NCI-H526 treated with DMSO at 0.1 percent for 48 hours (cell line): Measurements from ENCODE around the gene KCNAB1.

ENCODE experiments used
- DNase-seq: peaks from one replicate; lab custom pipeline; 2025; lab: John Stamatoyannopoulos, UW

Gene KCNAB1

DNA sequence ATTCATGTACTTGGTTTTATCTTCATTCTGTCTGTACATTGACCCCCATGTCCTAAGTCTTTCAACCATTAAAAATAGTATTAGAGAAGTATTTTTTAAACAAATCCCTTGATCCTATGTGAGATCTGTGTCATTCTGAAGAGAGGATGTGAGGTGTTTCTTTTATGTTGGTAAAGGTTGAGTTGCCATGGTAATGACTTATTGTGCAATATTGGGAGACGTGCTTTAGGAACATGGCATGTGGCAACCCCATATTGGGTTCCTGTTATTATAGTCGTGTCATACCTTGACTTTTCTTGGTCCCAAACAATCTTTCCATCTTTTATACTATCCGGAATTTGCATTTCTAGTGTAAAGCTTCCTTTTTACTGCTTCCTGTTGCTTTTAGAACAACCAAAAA is 203.1 kb downstream of the KCNAB1 start:
- no peak for DNase-seq

DNA sequence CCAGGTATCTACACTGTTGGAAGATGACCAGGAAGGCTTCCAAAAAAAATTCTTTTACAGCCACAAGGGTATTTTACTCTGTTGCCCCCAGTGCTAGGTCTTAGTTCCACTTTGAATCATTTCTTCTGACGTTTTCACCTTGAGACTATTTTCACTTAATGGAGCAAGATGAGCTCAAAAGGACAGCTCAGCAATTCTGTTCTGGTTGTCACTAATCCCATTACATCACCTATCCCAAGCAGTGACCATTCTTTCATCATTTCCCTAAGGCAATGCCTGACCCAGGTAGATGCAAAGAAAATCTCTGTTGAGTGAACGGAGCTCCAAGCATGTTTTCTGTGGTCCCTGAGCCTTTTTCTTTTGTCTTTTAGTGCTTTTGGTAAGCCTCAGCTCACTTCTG is 210.0 kb downstream of the KCNAB1 start:
- no peak for DNase-seq

DNA sequence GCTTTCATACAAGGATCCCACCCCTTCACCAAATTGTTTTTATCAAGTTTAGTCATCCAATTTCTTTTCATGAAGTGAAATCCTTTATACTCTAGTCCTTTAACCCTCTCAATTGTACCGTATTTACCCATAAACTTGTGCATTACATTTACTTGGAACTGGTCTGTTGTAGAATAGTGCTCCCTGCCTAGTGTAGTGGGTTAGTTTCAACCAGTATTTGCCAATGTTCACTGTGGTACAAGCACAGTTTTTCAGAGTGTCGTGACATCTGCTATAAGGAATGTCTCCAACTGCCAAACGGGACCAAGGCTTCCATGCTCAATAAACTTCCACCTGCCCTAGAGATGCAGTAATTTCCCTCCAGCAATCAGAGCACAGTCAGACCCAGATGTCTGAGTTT is 211.9 kb downstream of the KCNAB1 start:
- no peak for DNase-seq

DNA sequence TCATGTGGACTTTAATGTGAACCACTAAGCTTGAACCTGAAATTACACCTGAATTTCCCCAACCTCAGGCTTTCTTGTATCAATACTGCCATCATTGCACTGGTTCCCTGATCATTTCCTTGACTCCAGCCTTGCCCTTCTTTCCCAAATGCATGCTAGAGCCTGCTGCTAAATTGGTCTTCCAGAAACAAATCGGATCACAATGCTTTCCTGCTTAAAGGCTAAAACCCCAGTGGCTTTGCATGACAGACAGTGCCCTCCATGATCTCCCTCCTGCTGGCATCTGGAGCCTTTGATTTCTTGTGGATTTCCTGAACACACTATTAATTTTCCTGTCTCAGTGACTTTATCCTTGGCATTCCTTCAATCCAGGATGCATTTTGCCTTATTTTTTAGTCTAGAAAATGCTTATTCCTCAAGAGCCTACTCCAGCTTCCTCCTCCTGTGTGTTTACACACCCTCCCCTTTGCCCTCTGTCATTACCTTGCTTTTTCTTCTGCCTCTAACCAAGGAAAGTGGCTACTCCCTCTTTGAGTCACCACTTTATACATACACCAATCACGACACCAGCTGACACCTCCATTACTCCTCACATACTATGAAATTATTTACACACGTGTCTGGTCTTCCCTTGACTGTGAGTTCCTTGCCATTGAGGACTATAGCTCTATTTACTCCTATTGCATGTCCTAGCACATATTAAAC is 214.6 kb downstream of the KCNAB1 start:
- DNase-seq: no peak

DNA sequence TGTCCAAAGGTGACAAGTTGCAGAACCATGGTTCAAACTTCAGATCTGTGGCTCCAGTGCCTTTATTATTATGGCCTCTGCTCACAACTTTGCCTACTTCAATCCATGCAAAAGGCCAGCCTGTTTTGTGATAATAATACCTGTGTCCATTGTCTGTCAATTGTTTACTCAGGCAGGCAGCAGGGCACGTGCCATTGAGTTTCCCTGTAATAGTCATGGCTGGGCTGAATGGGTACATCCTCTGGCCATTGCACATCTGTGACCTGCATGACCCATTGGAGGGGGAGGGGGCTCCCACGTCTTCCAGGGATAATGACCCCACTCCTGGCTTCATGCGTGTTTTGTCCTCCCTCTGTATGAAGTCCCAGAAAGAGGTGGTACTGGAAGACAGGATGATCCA is 219.1 kb downstream of the KCNAB1 start:
- DNase-seq: no peak

DNA sequence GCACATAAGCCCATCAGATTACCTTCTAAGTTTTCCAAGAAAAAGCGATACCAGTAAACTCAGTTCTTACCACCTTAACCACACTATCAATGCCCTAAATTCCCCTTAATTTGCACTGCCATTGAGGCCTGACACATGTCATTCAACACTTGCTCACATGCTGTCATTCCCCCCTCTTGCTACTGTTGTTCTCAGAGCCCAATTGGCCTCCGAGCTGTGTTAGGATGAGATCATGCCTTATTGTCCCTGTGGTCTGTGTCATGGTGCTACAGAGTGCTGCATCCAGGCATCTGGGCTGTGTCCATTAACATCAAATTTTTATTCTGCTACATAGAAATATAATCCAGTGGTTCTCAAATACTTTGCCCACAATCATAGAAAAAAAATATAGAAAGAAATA is 221.0 kb downstream of the KCNAB1 start:
- no peak for DNase-seq

DNA sequence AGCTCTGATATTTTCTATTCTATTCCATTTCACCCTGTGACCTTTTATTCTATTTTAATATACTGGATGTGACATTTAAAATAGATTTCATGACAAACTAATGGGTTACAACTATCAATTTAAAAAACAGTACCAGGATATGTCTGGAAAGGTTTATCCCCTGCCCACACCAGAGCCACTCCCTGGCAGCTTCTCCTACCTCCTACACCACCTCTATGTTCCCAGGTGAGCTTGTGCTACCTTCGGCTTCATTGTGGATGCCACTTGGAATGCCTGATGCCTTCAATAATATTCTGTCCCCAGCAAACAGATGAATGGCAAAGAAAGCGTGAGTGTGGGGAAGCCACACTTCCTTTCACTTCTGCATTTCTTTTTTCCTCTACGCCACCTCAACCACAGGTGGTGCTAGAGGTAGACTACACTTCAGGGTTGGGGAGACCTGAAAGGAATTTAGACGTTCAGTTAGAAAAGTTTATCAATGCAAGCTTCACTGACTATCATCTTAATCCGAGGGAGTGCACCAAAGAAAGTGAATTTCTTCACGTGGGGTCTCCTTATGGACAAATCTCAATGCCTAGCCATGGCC is 221.5 kb downstream of the KCNAB1 start:
- DNase-seq: no peak

DNA sequence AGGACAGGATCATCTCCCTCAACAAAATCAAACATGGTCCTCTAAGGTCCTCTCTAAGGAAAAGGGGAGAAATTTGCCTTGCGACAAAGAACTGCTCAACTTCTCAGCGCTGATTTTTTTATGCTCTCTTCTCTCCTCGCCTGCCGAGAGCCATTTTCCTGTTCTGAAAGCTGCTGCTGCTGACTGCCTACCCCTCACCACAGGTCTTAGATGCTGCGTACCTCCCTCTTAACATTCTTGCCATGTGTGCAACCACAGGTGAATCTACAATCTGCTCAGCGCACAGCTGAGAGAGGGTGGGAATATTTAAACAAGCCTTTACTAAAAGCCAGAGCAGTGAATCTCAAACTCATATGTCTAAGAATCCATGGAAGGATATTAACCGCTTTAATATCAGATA is 223.8 kb downstream of the KCNAB1 start:
- no peak for DNase-seq

DNA sequence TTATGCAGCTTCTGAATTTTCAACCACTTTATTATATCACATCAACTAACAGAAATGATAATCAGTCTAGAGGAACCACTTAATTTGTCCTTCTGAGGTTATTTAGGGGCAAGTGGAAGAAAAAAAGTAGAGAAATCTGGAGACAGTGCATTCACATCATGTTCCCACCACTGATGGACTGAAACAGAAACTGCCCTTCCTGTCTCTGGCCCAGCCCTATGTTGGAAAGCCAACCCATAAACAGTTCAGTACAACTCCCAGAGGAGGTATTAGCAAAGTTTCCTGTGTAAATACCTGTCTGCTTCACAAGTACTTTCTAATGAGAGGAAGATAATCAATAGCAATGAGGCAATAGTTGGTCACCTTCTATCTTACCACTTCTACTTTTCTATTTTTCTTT is 228.7 kb downstream of the KCNAB1 start:
- DNase-seq: no peak

DNA sequence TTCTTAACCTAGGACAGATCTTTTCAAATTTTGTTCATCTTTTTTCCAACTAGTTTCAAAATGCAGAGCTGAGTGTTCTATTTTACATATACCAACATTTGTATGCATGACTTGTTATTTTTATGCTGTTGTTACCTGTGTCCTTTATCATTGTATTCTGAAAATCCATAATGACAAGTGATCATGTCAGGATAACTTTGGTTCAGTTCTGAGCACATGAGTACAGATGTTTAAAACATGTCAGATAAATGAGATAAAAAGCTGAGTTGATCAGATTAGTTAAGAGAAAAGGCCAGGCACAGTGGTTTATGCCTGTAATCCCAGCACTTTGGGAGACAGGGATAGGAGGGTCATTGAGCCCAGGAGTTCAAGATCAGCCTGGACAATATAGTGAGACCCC is 229.6 kb downstream of the KCNAB1 start:
- DNase-seq: no peak

DNA sequence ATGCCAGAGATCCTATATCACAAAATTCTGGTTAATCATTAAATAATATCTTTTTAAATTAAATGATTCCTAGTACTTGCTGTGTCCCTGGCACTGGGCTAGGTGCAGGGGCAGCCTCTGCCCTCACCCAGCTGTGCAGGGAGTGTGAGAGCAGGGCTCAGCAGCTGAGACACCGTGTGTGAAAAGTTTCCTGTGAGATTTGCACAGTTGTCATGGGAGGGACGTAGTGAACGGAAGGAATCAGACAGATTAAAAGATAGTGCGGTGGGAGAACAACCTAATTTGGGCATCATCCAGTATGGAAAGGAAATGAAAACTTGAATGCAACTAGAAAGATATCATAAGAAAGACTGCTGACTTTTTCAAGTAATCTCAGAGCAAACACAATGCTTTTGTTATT is 230.4 kb downstream of the KCNAB1 start:
- no peak for DNase-seq

DNA sequence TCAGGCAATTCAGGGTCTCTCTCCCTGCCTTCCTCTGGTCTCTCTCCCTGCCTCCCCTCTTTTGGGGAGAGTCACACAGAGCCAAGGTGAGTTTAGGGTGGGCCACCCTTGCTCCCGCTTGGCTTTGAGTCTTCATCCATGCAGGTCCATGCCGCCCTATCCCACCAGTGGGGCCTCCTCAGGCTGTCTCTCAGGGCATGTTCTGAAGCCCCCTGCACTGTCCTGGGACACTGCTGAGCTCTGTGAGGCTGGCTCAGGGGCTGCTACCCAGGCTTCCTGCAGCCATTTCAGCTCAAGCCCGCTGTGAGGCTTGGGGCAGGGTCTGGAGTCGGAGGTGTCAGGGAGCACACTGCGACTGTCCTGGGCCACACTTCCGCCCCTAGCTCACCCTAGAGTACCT is 231.4 kb downstream of the KCNAB1 start:
- DNase-seq: no peak

DNA sequence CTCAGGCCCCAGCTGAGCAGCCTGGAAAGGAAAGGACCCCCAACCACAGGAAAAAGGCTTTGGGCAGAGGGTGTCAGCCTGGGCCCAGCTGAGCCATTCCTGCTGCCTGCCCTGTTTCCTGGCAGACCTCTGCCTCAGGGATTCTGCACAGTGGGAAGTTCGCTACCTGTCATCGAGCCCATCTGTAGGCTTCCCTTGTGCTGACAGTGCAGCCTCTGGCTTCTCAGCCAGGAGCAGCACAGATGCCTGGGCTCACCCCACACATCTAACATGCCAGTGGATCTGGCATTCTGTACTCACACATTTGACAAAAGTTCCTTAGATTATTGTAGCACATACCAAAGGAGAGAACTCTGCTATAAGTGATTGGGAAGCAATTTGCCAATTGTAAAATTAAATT is 232.3 kb downstream of the KCNAB1 start:
- DNase-seq: no peak

DNA sequence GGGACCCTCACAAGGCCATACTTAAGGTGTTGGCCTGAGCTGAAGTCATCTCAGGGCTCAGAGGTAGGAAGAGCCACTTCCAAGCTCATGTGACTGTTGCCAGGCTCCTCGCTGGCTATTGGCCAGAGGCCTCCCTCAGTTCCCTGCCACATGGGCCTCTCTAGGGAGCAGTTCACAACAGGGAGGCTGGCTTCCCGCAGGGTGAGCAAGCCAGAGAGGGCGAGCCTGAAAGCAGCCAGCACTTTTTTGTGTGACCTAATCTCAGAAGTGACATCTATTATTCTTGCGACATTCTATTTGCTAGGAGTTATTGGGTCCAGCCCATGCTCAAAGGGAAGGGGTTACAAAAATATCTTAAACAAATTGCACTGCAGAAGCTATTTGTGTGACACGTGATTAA is 233.2 kb downstream of the KCNAB1 start:
- no peak for DNase-seq

DNA sequence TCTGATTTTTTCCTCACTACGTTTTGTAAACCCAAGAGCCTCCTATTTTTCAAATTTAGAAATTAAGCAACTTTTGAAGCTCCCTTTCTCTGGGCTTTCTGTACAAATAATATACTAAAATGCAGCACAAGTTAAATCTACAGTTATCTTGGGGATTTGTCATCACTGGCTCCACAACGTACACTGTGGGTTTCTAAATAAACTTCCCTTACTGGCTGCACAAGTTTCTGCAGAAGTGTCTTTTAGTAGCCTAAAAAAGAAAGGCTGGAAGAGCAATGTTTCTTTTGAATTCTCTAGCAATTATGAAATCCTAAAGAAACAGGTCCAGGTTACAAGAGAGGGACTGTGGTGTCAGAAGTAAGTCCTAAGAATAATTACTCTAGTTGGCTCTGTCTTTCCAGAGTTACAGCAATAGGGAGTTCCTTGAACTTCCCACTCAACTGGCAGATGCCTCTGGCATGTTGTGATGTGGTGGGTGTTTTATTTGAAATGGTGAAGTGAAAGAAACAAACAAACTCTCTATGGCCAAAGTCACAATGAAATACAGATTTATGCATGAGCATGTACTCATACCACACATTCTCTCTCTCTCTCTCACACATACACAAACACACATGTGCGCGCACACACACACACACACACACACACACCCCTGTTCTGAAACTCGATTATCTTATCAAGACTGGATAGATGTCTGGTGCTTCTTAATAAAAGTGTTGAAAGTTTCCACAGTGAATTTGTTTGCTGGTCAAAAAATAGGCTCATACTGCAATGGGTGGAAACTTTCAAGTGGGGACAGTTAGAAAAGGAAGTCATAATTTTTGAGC is 236.4 kb downstream of the KCNAB1 start:
- DNase-seq: no peak

DNA sequence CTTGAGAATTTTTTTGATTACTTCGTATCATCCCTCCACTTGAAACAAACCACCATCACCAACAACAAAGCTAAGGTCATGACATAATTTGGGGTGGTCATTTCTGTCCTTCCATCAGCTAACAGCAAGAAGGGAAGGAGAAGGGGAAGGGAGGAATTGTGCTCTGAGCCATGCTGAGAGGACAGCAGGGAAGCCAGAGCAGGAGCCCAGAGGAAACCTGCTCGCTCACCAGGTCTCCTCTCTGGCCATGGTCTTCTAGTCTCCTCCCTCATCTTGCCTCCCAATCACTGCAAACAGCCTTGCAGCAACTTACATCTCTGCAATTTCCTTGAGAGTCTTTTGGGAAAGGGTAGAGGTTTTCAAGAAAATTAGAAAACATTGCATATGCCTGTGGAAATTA is 237.9 kb downstream of the KCNAB1 start:
- DNase-seq: no peak

DNA sequence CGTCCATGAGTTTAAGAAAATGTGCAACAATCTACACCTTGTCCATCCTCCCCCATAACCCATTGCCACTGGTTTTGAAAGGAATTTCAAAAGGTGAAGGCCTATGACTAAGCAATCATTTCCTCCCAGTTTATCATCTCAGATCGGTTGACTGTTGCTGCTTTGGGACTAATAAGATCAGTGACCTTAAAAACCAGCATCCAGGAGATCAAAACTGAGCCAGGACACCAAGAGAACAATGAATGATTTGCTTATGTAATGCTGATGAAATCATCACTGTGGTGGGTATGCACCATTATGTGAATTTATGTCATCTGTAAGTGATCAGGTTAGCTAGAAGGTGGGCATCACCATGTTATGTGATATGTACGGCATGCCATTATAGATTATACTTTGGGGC is 239.0 kb downstream of the KCNAB1 start:
- DNase-seq: no peak

DNA sequence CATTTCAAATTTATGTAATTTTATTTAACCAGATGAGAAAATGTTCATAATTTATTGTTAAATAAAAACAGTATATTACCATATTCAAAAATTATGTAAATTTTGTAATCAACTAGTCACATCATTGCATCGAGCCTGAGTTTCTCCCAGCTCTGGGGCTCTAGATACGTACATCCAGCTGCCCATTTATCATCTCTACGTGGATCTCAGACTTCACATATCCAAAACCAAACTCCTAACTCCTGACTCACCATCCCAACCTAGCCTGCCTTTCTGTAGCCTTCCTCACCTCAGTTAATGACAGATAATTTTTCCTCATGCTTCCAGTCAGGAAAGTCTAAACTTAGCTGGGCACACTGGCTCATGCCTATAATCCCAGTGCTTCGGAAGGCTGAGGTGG is 239.7 kb downstream of the KCNAB1 start:
- no peak for DNase-seq

DNA sequence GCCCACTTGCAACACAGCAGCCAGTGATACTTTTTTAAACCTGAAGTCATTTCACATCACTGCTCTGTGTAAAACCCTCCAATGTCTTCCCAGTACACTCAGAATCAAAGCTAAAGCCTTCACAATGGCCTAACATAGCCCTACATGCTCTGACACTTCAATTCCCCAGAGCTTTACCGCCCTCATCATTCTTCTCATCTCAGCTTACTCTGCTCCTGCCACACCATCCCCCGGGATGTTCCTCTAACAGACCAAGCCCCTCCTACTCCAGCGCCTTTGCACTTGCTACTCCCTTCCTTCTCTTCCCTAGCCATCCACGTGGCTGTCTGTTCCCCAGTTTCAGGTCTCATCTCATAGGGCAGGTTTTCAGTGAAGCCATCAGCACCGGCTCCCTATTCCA is 240.6 kb downstream of the KCNAB1 start:
- no peak for DNase-seq

DNA sequence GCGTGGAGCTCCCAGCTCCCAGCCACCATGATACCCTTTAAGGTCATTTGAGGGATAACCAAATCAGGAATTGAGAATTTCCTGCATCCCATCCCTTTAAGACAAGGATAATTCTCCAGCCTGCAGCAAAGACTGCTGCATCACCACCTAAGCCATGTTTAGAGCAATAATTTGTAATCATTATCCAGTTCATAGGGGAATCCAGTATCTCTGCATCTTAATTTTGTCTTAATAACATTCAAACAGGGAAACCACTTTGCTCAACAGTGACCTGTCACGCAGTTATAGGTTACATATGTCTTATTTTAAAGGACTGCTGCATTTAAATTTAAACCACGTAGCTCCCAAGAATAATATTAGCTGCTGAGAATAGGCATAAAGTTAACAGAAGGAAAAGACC is 246.2 kb downstream of the KCNAB1 start:
- no peak for DNase-seq

DNA sequence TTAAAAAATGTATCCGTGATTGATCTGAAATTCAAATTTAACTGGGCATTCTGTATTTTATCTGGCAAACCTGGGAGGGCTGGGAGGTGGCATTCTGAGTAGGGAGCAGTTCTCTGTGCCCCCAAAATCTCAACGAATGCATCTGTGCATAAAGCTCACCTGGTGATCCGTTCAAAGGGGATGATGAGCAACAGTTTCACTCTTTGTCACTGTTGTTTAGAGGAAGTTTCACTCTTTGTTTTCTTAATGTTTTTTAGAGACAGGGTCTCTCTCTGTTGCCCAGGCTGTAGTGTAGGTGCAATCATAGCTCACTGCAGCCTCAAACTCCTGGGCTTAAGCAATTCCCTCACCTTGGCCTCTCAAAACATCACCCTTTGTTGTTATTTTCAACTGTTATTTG is 247.8 kb downstream of the KCNAB1 start:
- DNase-seq: no peak

DNA sequence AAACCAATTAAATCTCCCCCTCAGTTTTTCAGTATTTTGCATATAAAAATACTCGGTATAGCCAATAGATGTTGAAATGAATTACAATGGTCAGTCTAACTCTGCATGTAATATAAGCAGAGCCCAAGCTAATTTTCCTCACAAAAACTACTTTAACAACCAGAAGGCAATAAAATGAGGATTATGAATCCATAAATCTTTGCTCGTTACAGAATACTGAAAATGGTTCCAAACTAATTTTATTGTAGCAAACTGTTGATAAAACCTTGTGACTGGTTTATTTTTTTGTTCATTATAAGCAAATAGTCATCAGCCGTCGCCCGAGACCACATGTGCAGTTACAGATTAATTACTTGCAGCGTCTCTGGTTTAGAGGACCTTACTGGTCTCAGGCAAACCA is 251.3 kb downstream of the KCNAB1 start:
- DNase-seq: no peak

DNA sequence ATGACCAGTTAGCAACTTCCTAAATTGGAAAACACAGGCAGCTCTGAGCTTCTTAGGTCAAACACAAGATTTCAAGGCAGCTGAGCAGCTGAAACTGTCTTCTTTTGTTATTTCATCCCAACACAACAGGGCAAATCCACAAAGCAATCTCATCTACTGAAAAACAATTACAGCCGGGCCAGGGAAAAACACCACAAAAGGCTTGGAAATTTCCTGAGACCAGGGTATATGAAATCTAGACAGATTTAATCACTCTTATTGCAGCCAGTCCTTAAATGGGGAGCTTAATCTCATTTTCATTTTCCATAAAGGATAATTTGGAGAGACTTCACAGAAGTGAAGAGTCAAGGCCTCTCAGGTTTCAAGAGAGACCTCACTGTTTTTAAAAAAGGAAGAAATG is 252.7 kb downstream of the KCNAB1 start:
- no peak for DNase-seq
